HepG2 (cell line): ENCODE data around the gene DLG4. TPM values are rescaled to one million over a fixed set of nuclear protein-coding genes. Genes with fewer than 3 reads are reported as not detected.

Experiments used
- ATAC-seq: fragments of 200-7000 bp; cut with Tn5 transposase; 3 replicates; pipeline ENCODE4 v1.9.1; 2020; ENCODE audit warnings: mild to moderate bottlenecking, moderate library complexity
- BruUV-seq: library from RNA; stranded (reverse); fragments of 400-500 nt; replicated peaks from 2 replicates; lab custom pipeline; 2021; lab: Mats Ljungman, UMichigan
- CTCF ChIA-PET: fragments of 300-600 bp; formaldehyde crosslinking; extraction: SDS; loops from one replicate; lab custom pipeline; 2021; ENCODE audit warnings: low total read pairs, inconsistent platforms, low intra/inter-chr PET ratio; lab: Yijun Ruan, JAX
- POLR2A ChIA-PET: fragments of 350-600 bp; sonication (Branson Sonifier 250); formaldehyde crosslinking; loops from one replicate; lab custom pipeline; 2020; ENCODE audit warnings: antibody characterized with exemption, inconsistent platforms; lab: Yijun Ruan, JAX
- DNase-seq: peaks from one replicate; pipeline ENCODE4 v3.0.0-alpha.2; 2015; ENCODE audit warnings: low spot score
- FAIRE-seq: peaks from 3 replicates; lab custom pipeline; 2011; peaks lifted over from hg19 to GRCh38; lab: Jason Lieb, UNC
- H2AFZ ChIP-seq: one replicate; pipeline ENCODE4 v1.6.1; 2011; ENCODE audit warnings: low read length, inconsistent platforms
- H3K27ac ChIP-seq: fragments of 300-600 bp; 3 replicates; pipeline ENCODE4 v1.8.0; 2011; ENCODE audit warnings: mixed run types, mild to moderate bottlenecking, mixed read lengths, low read length, inconsistent platforms; ENCODE audit not compliant: insufficient read depth; ENCODE audit errors: extremely low read length
- H3K27me3 ChIP-seq, 2 experiments: fragments of 200-600 bp in 1 of 2; 2 replicates in 1 of 2; 3 replicates in 1 of 2; pipeline versions ENCODE4 v1.6.0 to v1.8.0; 2011; ENCODE audit warnings: low read length in 2 of 2, mild to moderate bottlenecking in 2 of 2, moderate library complexity in 2 of 2, inconsistent platforms in 1 of 2; ENCODE audit not compliant: insufficient read depth in 2 of 2, control insufficient read depth in 1 of 2
- H3K36me3 ChIP-seq, 2 experiments: fragments of 200-600 bp in 1 of 2; replicated peaks in 1 of 2; 2 replicates in 1 of 2; 3 replicates in 1 of 2; pipeline versions ENCODE4 v1.5.1 to v1.8.0; 2011; ENCODE audit warnings: low read length in 2 of 2, inconsistent platforms in 1 of 2; ENCODE audit not compliant: insufficient read depth in 2 of 2, control insufficient read depth in 1 of 2
- H3K4me1 ChIP-seq: 2 replicates; pipeline ENCODE4 v1.5.1; 2012; ENCODE audit warnings: low read length, inconsistent platforms; ENCODE audit not compliant: insufficient read depth
- H3K4me2 ChIP-seq: 2 replicates; pipeline ENCODE4 v1.6.0; 2011; ENCODE audit warnings: low read depth, low read length, inconsistent platforms
- H3K4me3 ChIP-seq, 3 experiments: fragments of 200-600 bp in 1 of 3; sonication (generic), shearing (Covaris generic) in 1 of 3; replicated peaks in 1 of 3; 2 replicates each; pipeline ENCODE4 v1.5.1; 2011 to 2016; ENCODE audit warnings: low read length in 3 of 3, inconsistent platforms in 2 of 3, low read depth in 2 of 3, mild to moderate bottlenecking in 2 of 3, control low read depth in 1 of 3, mixed read lengths in 1 of 3; ENCODE audit not compliant: insufficient read depth in 1 of 3
- H3K79me2 ChIP-seq: one replicate; pipeline ENCODE4 v1.6.1; 2011; ENCODE audit warnings: low read length, inconsistent platforms; ENCODE audit not compliant: insufficient read depth
- H3K9ac ChIP-seq: 2 replicates; pipeline ENCODE4 v1.6.0; 2011; ENCODE audit warnings: mild to moderate bottlenecking, low read depth, low read length, inconsistent platforms; ENCODE audit not compliant: insufficient read depth
- H3K9me3 ChIP-seq: 2 replicates; pipeline ENCODE4 v1.5.1; 2012; ENCODE audit warnings: mild to moderate bottlenecking, low read length
- H4K20me1 ChIP-seq: 2 replicates; pipeline ENCODE4 v1.6.0; 2011; ENCODE audit warnings: inconsistent platforms, mild to moderate bottlenecking, low read length, moderate library complexity; ENCODE audit not compliant: insufficient read depth
- ATF1 ChIP-seq: IDR thresholded peaks from 2 replicates; pipeline ENCODE4 v1.6.1; 2016; ENCODE audit warnings: mild to moderate bottlenecking, control low read depth
- GABPA ChIP-seq, 2 experiments: IDR thresholded peaks; 2 replicates each; pipeline ENCODE4 v1.6.1; 2011 to 2016; ENCODE audit warnings: low read depth in 2 of 2, low read length in 1 of 2, missing biosample characterization in 1 of 2, missing genetic modification characterization in 1 of 2
- GMEB1 ChIP-seq: sonication (generic); formaldehyde crosslinking; IDR thresholded peaks from 2 replicates; pipeline ENCODE4 v1.5.1; 2020; ENCODE audit warnings: missing genetic modification reagents, mild to moderate bottlenecking, borderline replicate concordance
- HNF1B ChIP-seq: sonication (generic); formaldehyde crosslinking; IDR thresholded peaks from 2 replicates; pipeline ENCODE4 v1.5.1; 2020; ENCODE audit warnings: mild to moderate bottlenecking, moderate library complexity, missing genetic modification reagents
- HOXA3 ChIP-seq: sonication (generic); formaldehyde crosslinking; IDR thresholded peaks from 2 replicates; pipeline ENCODE4 v1.5.0; 2020; ENCODE audit warnings: missing genetic modification reagents
- KAT8 ChIP-seq: IDR thresholded peaks from 2 replicates; pipeline ENCODE4 v1.6.1; 2016; ENCODE audit warnings: missing genetic modification reagents, missing compliant biosample characterization
- THAP11 ChIP-seq: IDR thresholded peaks from 2 replicates; pipeline ENCODE4 v1.6.1; 2016; ENCODE audit warnings: missing biosample characterization, missing genetic modification reagents
- ZHX2 ChIP-seq, 2 experiments: sonication (generic) in 1 of 2; formaldehyde crosslinking in 1 of 2; IDR thresholded peaks; 2 replicates each; pipeline versions ENCODE4 v1.6.1 to v1.9.0; 2014 to 2022; ENCODE audit warnings: antibody characterized with exemption in 1 of 2, borderline replicate concordance in 1 of 2, inconsistent platforms in 1 of 2, low read depth in 1 of 2, missing genetic modification reagents in 1 of 2
- ZNF280B ChIP-seq: sonication (generic); formaldehyde crosslinking; IDR thresholded peaks from 2 replicates; pipeline ENCODE4 v1.5.0; 2020; ENCODE audit warnings: missing genetic modification reagents, mild to moderate bottlenecking, borderline replicate concordance
- ZNF44 ChIP-seq: sonication (generic); formaldehyde crosslinking; IDR thresholded peaks from 2 replicates; pipeline ENCODE4 v1.5.1; 2020; ENCODE audit warnings: mild to moderate bottlenecking, missing genetic modification reagents
- ZNF607 ChIP-seq: sonication (generic); formaldehyde crosslinking; IDR thresholded peaks from 2 replicates; pipeline ENCODE4 v1.5.1; 2020; ENCODE audit warnings: missing genetic modification reagents, mild to moderate bottlenecking, borderline replicate concordance
- WGBS: methylation state at CpG from one replicate; pipeline ENCODE4 v1.1.6; 2017; ENCODE audit warnings: low lambda C conversion rate; 5-methylcytosine and 5-hydroxymethylcytosine counted together
- in situ Hi-C: cut with HindIII; loops from 2 replicates; pipeline ENCODE4 v1.10.0; 2017; ENCODE audit warnings: low pct_unique_long_range_greater_than_20kb; ENCODE audit not compliant: extremely low pct_ligation_motif_present
- intact Hi-C: fragments of 100-400 bp; cut with micrococcal nuclease; formaldehyde crosslinking; loops from one replicate; pipeline ENCODE4 v1.10.0; 2022; ENCODE audit not compliant: unreplicated experiment
- polyA plus RNA-seq, 8 experiments: library from polyadenylated mRNA; depleted of rRNA in 3 of 8; stranded (reverse) in 7 of 8; unstranded in 1 of 8; fragments of >200 nt; fragmentation: Illumina TruSeq in 4 of 8; extraction: Trizol in 4 of 8; gene quantifications; 2 replicates each; pipeline versions ENCODE4 v1.2.1 to v1.2.3, GENCODE V29; 2011 to 2016; ENCODE audit warnings: low read depth in 4 of 8, missing spikeins in 1 of 8, mixed read lengths in 1 of 8; ENCODE audit not compliant: insufficient read depth in 1 of 8
- total RNA-seq, 5 experiments: library from RNA; depleted of rRNA; stranded (reverse); fragments of >200 nt; fragmentation: Illumina TruSeq; extraction: Trizol; gene quantifications; 2 replicates each; pipeline ENCODE4 v1.2.3, GENCODE V29; 2016; ENCODE audit warnings: low read depth in 1 of 5

Gene DLG4
- total and polyA plus RNA-seq, 2 of the 13 experiments (the other 11 are each of a cell fraction or from before 2014, with no cell fraction given), result 0.71 to 4.3 TPM

GRCh38 chr17:7191571-7192270 lies 27.9 kb downstream of the DLG4 start:
- Histone ChIP-seq H3K4me3 (peak overlapping the region in 1 of 3 experiments; percentile 28; a peak in 1 of 6 replicates), H3K36me3 (no peaks in the 10 kb centered on the region), H3K4me1 (peaks cover 33% of the 10 kb centered on the region), H3K9ac (no peak overlapping the region), H3K27me3 (no peaks in the 10 kb centered on the region), H3K27ac (no peak overlapping the region), H2AFZ (no peak overlapping the region), H3K79me2 (no peaks in the 10 kb centered on the region), H4K20me1 (no peaks in the 10 kb centered on the region), H3K4me2 (peak overlapping the region; percentile 58), H3K9me3 (no peaks in the 10 kb centered on the region)
- 52% methylated on average over 24 of the region's 26 CpGs for WGBS
- in situ Hi-C loops, result no loop called here
- DNase-seq, result peak; percentile 50
- BruUV-seq, result no TSS peak
- intact Hi-C loops, result no loop called here
- peak; percentile 52 for FAIRE-seq
- ATAC-seq, result peak; percentile 91
- ChIA-PET CTCF (no interaction called here), POLR2A (interaction anchor here (0.7 to 1.5 kb wide), 4 partner anchors 12 to 78 kb away, joined by 3 to 4 read pairs (median 4); partner anchors contain the start of genes ASGR1 and ASGR2)
- no peak for TF ChIP-seq ZNF607 (CRISPR knock-in tag)
- no peak for TF ChIP-seq ZNF280B (CRISPR knock-in tag)
- 0 out of 2 replicates have a peak, but pooled peaks have one; percentile 58 for TF ChIP-seq ZHX2 (IDR thresholded peaks at IDR 0.05; ENCODE audit: low read depth)
- no peak for TF ChIP-seq ZHX2 (CRISPR knock-in tag; IDR thresholded peaks at IDR 0.05; ENCODE audit: borderline replicate concordance)
- TF ChIP-seq GABPA (IDR thresholded peaks at IDR 0.05; ENCODE audit: low read depth, low read length), result no peak
- peak; percentile 82 for TF ChIP-seq GABPA (CRISPR knock-in tag; IDR thresholded peaks at IDR 0.05; ENCODE audit: low read depth)
- TF ChIP-seq GMEB1, result peak; percentile 51; the same call in 1 of the 2 replicates
- TF ChIP-seq HNF1B (CRISPR knock-in tag), result 0 out of 2 replicates have a peak, but pooled peaks have one; percentile 20
- no peak for TF ChIP-seq ZNF44 (CRISPR knock-in tag)
- TF ChIP-seq HOXA3 (CRISPR knock-in tag), result peak; percentile 41; the same call in 1 of the 2 replicates
- 0 out of 2 replicates have a peak, but pooled peaks have one; percentile 18 for TF ChIP-seq KAT8 (CRISPR knock-in tag)
- peak; percentile 97 for TF ChIP-seq THAP11 (CRISPR knock-in tag)
- TF ChIP-seq ATF1 (CRISPR knock-in tag), result peak; percentile 84
